Right lung (tissue), 10 donors: ENCODE measurements around the gene MARVELD1. TPM values are rescaled to one million over a fixed set of nuclear protein-coding genes. Genes with fewer than 3 reads are reported as not detected.
A peak's percentile ranks its signal among the peaks of the same experiment; 100 is the strongest.
"Not testable (repeated sequence)": the region's sequence is repeated elsewhere in the genome, so short reads cannot be mapped to it uniquely, and the experiment has no call there.

Experiments
- DNase-seq, 2 donors: peaks; one replicate each; pipeline ENCODE4 v3.0.0-alpha.2; 2013
- long read RNA-seq, 8 donors: transcript quantifications; one replicate each; lab custom pipeline, GENCODE V29; 2026
- polyA plus RNA-seq, 5 donors: library from polyadenylated mRNA; unstranded; fragments of 120-200 nt; gene quantifications; one replicate each; pipeline versions ENCODE4 v1.2.1 to v1.2.3, GENCODE V29; 2013; ENCODE audit warnings: inconsistent platforms in 1 of 5, low replicate concordance in 1 of 5; ENCODE audit not compliant: insufficient read length in 5 of 5, insufficient read depth in 1 of 5

The MARVELD1 gene
- 10 to 100 TPM; 45.3 to 64.3 (median 58.7) TPM for polyA plus RNA-seq
- long read RNA-seq, donor 1, transcript MARVELD1-201 (2 exons, 3,221 nt) = major isoform, 19 of 26 reads
- long read RNA-seq, donor 1, partial matches to known transcripts = 7 of 26 reads
- long read RNA-seq, donor 1, other reads (novel, unspliced or antisense) = 0 of 26 reads
- long read RNA-seq, donor 2, transcript MARVELD1-201 (2 exons, 3,221 nt) = major isoform, 23 of 37 reads
- long read RNA-seq, donor 2, partial matches to known transcripts = 14 of 37 reads
- long read RNA-seq, donor 2, other reads (novel, unspliced or antisense) = 0 of 37 reads
- long read RNA-seq, donor 3, transcript MARVELD1-201 (2 exons, 3,221 nt) = major isoform, 15 of 15 reads
- long read RNA-seq, donor 3, partial matches to known transcripts = 0 of 15 reads
- long read RNA-seq, donor 3, other reads (novel, unspliced or antisense) = 0 of 15 reads
- long read RNA-seq, donor 4, transcript MARVELD1-201 (2 exons, 3,221 nt) = major isoform, 9 of 18 reads
- long read RNA-seq, donor 4, partial matches to known transcripts = 9 of 18 reads
- long read RNA-seq, donor 4, other reads (novel, unspliced or antisense) = 0 of 18 reads
- long read RNA-seq, donor 5, transcript MARVELD1-201 (2 exons, 3,221 nt) = major isoform, 22 of 23 reads
- long read RNA-seq, donor 5, partial matches to known transcripts = 0 of 23 reads
- long read RNA-seq, donor 5, other reads (novel, unspliced or antisense) = 0 of 23 reads
- long read RNA-seq, donor 6, transcript MARVELD1-201 (2 exons, 3,221 nt) = major isoform, 26 of 26 reads
- long read RNA-seq, donor 6, partial matches to known transcripts = 0 of 26 reads
- long read RNA-seq, donor 6, other reads (novel, unspliced or antisense) = 0 of 26 reads
- long read RNA-seq, donor 7, transcript MARVELD1-201 (2 exons, 3,221 nt) = major isoform, 38 of 56 reads
- long read RNA-seq, donor 7, partial matches to known transcripts = 18 of 56 reads
- long read RNA-seq, donor 7, other reads (novel, unspliced or antisense) = 0 of 56 reads
- long read RNA-seq, donor 8, transcript MARVELD1-201 (2 exons, 3,221 nt) = major isoform, 5 of 5 reads
- long read RNA-seq, donor 8, partial matches to known transcripts = 0 of 5 reads
- long read RNA-seq, donor 8, other reads (novel, unspliced or antisense) = 0 of 5 reads

DNA sequence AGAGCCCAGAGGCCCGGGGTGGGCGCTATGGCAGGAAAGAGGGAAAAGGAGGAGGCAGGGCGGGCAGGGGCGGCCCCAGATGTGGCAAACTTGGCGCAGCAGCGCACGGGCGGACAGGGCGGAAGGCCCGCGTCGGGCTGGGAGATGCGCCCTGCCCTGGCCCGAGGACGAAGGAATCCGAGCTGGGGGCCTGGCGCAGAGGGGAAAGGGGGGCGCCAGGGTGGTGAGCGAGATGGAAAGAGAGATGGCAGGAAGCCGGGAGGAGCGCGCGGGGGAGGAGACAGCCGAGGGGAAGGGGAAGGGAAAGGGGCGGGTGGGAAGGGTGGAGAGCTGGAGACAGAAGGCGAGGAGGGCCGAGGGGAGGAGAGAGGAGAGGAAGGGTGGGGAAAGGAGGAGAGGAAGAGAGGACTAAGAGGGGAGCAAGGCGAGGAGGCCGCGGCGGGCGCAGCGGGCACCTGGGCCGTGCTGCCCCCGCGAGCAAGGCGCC lies at the start of gene MARVELD1:
Gene MARVELD1 (plus strand): TSS at position 392 of the 487 bp plus-strand sequence. CDS start 147 bp downstream, outside the sequence.
- DNase-seq = peak; percentile 82 to 87

DNA sequence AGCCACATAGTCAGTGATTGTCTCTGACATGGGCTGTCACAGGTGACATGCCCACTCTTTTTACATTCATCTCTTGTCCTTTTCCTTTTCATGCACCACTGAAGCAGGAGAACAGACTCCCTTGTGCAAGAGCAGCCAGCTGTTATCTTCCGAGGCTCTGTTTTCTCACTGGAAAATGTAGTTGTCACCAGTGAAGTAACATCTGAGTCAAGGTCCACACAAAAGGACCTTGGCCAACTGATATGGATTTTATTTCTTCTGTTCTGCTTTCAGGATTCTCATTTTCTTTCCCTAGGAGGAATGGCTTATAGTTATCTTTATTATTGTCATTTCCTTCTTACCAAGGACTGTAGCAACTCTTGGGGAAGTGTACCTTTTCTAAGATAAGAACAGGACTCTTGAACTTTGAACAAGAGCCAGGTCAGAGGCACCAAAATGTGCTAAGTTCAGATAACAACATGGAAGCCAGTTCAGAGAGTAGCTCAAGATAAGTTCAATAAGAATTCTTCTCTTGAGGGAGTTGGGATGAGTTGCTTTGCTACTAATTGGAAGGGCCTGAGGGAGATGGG lies 49.2 kb upstream of the MARVELD1 start:
- no peak for DNase-seq

DNA sequence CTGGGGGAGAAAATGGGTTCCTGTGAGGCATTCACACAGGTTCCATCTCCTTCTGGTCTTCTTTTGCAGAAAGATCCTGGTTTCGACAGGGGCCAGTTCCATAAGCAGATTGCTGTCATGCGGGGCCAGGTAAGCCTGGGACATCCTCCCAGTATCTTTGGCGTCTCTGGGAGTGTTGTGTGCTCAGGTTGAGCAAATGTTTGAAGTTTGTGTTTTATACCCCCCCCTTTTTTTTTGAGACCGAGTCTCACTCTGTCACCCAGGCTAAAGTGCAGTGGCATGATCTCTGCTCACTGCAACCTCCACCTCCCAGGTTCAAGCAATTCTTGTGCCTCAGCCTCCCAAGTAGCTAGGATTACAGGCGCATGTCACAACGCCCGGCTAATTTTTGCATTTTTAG lies 46.5 kb upstream of the MARVELD1 start:
- no peak for DNase-seq

DNA sequence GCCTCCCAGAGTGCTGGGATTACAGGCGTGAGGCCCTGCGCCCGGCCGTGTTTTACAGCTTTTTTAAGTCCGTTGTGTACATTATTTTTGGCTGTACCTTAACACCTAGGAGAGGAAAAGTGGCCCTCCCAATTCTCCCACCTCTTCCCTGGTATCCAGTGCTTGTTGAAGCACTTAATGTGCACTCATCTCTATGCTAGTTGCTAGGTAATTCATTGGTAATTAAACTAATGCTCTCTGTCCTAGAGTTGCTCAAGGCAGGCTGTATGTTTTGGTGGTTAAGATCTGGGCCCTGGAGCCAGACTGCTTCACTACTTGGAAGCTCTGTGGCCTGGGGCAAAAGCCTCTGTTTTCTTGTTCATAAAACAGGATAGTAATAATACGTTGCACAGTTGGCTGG lies 46.1 kb upstream of the MARVELD1 start:
- DNase-seq = no peak

DNA sequence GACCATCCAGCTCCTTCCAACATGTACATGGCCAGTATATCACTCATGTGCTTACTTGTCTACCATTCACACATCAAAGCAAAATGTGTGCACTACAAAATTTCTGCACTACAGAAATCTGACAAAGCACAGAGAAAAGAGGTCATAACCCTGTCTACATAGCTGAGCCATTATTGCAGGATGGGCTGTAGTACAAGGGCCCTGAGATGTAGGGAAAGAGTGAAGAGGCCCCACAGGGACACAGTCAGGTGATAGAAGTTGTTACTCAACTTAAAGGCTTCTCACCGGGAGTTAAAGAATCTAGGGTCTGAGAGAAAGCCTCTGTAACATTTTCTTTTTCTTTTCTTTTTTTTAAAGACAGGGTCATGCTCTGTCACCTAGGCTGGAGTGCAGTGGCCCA lies 44.0 kb upstream of the MARVELD1 start:
- no peak for DNase-seq

DNA sequence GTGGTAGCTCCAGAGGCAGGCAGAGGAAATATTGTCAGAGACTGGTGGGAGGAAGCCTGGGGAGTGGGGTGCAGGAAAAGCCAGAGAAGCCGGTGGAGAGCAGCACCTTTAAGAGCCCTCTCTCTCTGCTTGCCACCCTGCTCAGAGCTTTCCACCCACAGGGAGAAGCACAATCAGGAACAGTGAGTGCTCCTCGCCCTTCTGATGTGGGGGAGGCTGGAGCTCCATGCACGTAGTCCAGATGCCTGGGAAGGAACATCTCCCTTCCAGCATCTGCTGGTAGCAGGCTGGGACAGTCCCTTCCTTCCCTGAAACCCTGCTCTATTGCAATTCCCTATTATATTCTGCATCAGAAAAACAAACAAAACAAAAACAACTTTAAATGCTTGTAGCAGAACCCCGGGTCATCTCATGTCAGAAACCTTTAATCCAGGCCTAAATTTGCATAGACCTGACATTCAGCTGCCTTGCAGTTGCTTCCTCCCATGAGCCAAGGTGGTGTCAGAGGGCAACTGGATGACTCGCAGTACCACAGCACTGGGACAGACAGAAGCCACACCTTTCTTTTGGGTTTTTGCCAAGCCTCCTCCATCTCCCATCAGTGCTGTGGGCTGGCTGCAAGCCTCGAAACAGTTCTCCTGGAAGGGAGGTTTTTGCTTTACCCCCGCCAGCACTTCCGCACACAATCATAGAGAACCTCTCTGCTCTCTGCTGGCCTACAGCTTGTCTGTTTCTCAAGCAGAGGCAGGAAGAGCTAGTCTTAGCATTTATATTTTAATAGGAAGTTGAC lies 39.6 kb upstream of the MARVELD1 start:
- DNase-seq = no peak

DNA sequence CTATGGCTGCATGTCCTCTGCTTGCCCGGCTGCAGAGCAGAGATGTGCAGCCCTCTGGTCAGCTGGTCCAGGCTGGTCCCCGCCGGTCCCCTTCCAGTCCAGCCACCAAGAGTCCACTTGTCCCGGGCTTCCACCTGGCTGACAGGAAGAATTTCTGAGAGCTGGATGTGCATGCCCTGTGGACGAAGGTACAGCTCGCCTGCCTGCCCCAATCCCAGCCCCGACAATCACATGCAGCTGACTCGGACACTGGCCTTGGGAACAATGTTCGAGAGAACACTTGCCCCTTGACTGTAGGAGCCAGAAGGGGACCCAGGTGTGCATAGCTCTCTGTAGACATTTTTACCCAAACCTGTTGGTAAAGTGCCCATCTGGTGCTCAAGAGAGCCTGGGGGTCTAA lies 38.3 kb upstream of the MARVELD1 start:
- no peak for DNase-seq

DNA sequence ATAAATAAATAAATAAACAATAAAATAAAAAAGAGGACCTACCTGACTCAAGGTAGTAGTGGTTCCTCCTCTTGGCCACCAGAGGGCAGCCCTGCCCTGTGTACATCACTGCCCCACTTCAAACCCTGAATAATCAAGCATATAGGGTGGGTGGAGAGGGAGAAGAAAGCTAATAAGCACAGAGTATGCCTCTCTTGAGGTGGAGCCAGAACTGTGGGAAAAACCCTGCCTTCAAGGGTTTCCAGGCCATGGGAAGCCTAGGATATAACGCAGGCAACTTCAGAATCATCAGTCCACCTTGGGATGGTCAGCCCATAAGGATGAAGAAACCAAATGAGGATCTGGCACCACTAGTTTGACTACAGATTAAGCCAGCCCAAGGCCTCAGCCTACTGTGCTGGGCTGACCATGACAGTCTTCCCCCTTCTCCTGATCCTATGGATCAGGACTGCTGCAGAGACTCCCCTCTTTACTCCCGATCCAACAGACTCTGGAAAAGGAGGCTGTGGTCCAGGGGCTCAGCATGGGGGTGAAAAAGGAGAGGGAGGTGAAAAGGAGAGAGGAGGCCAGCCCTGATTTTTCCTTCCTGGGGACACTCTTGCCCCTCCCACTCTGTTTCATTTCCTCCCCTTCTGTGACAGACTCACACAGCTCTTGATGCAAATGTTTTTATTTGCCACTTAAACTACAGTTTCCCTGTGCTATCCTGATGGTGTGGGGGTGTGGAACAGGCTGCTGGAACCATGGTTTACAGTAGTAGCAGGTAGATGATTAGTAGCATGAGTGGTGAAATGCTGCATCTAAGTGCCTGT lies 36.6 kb upstream of the MARVELD1 start:
- peak in 1 of 2 donors; percentile 26 for DNase-seq

DNA sequence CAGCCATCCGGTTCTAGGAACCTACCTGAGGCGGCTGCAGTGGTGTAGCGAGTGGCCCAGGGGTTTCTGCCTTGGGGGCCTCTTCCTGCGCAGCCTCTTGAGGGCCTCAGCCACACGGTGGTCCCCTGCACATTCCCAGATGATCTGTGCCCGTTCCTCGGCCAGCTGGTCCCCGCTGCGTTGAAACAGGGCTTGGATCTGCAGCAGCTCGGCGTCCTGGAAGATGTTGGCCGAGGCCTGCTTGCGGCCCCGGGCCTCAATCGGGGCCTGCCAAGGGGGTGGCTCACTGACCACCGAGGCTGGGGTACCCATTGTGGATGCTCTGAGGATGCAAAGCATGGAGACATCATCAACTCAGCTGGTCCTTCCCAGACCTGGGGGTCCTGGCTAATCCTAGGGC lies 33.9 kb upstream of the MARVELD1 start:
- DNase-seq = no peak

DNA sequence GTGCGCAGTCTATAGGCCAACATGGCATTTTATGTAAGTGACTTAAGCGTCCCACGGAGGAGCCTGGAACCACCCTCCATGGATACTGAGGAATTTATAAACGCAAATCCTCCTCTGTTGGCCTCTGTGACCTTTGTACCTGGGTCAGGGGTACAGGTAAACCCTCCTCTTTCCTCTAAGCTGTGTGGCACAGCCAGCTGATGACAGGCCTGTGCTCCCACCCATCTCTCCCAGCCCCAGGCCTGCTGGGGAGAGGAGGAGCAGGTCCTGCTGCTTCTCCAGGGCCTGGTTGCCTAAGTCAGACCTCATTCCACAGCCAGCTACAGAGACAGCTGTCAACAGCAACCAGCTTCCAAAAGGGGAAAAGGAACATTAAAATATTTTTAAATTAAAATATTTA lies 31.5 kb upstream of the MARVELD1 start:
- DNase-seq = no peak

DNA sequence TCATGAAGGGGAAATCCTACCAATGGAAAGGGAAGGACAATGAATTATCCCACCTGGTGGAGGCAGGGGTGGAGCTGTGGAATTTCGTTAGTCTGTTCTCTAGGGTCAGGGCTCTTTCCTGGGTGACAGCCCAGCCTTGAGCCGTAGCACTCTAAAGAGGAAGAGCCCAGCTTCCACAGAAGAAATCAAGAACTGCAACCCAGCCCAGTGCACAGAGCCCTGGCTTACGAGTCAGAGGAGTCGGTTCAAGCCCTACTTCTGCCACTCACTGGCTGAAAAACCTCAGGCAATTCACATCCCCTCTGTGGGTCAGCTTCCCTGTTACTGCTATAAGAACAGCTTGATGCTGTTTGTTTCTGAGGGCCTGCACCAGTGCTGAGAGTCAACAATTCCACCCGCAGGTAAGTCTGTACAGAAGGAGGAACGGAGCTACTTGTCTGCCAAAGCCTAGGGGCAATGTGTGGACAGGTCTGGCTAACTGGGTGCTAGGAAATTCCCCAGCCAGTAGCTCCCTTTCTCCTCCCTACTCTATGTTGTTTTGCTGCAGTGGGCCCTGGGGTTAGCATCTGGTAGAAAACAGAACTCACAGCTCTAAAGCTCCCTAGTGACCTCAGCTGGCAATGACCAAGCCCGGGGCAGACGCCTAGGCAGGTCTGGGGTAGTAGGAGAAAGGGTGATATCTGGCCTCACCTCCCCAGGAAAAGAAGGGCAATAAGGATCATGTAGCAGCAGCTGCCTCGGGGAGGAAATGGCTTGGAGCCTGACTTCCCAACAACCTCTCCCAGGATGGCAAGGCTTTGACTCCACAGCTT lies 29.8 kb upstream of the MARVELD1 start:
- no peak for DNase-seq

DNA sequence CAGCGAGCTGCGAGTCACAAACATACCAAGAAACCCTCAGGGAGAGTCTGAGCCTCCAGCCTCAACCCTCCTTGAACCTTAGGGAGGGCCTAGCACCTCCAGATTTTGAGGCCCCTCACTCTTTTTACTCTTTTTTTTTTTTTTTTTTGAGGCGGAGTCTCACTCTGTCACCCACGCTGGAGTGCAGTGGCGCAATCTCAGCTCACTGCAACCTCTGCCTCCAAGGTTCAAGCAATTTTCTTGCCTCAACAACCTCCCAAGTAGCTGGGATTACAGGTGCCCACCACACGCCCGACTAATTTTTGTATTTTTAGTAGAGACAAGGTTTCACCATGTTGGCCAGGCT lies 29.2 kb upstream of the MARVELD1 start:
- not testable (repeated sequence) for DNase-seq

DNA sequence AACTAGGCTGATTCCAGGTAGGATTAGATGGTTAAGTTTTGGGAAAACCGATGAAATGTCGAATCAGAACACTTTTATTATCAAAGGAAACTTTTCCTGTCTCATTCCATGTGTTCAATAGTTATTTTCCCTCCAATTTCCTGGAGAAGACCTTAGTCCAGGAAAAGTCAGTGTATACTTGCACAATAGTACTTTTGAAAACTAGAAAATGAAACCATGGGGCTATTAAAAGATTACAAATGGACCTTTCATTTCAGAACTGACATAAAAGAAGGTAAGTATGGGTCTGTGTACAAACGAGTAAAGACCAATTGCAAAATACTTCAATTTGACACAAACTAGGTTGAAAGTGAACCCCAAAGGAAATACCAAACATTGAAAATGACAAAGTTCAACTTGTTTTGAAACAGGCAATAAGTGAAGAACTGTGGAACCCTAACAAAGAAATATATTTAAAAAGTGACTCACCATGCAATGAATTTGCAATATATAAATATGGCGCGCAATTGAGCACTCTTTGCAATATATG lies 28.6 kb upstream of the MARVELD1 start:
- no peak for DNase-seq

DNA sequence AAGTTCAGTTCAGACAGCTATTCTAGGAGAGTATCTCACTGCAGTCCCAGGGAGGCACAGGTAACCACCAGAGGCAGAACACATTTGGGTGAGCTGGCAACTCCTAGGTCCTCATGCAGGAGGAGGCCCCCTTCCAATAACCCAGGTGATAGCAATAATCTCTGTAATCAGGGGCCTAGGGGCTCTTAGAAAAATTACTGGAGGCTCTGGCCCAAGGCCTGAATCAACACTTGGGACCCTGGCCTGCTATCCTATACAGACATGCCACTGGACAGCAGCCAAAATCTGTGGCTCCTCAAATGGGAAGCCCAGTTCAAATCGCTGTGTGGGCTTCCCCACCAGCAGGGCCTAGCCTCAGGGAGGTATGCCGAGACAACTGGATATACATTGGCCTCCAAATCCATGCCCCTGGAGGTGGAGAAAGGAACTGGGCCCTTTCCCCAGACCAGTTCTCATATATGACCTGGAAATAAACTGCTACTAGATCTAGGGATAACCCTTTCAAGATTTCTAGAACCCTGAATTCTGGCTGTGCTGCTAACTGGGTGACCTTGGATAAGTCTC lies 28.1 kb upstream of the MARVELD1 start:
- peak in 1 of 2 donors; percentile 14 for DNase-seq

DNA sequence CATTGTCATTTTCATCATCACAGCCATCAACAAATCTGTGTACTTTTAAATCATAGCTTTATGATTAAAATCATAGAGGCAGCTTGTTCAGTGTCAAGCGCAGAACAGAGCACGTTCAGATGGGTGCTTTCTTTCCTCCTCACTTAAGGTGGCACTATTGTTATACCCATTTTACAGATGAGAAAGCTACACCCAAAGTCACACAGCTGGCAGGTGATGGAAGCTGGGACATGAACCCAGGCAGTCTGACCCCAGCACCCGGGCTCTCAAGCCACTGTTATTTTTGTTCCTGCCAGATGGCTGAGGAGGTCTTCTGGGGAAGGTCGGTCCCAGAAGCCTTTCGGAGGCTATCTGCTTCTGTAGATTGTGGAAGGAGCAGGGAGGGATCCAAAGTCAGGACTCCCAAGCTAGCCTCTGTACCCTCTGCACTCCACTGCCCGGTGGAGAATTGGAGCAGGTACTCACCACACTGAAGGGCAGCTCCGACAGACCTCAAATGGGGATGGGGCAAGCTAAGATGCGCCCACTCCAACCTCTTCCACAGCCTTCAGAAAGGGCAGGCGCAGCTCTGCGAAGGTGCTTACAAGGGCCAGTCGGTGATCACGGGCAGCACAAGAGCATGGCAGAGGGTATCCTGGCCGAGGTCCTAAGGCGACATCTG lies 27.1 kb upstream of the MARVELD1 start:
- DNase-seq = no peak

DNA sequence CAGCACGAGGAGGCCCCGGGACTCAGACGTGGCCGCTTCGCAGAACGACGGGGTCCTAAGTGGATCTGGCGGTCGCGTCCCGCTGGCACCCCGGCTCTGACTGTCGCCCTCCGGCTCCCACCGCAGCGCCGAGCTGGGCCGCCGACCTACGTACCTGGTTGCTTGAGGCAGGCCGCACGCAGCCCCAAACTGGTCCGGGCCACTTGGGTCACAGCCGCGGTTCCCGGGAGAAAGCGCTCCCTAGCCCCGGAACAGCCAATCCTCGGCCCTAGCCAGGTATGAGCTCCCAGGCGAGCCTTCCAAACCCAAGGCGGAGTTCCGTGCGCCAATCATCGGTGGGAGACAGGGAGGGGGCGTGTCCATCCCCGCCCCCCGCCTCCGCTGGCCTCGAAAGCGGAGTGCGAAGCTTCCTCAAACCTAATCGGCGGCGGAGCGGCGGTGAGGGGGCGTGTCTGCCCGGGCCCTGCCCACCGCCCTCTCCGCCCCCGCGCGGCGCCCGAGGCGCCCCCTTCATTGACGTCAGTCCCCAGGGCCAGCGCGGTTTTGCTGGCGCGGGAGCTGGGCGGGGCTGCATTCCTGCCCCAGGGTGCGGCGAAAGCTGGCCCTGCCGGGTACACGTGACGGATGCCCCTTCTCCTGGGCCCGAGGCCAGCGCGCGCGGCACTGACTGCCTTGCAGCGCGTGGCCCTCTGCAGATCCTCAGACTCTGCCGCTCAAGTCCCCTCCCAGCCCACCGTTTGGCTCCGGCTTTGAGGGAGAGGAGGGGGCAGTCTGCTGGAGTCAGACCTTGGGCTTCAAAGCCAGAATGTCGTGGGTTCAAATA lies 26.4 kb upstream of the MARVELD1 start, which contains the start of gene AVPI1:
Gene AVPI1 (minus strand): TSS at position 280 of the 823 bp plus-strand sequence. CDS start 7,336 bp downstream, outside the sequence.
- peak; percentile 98 for DNase-seq
